ENCODE results near the gene RHOB.
"Not testable (repeated sequence)": the region's sequence is repeated elsewhere in the genome, so short reads cannot be mapped to it uniquely, and the experiment has no call there.

The RHOB gene

GRCh38 chr2:20446917-20447436 lies at the start of gene RHOB:
RHOB (plus strand) TSS chr2:20447074; CDS start chr2:20447466, 392 bp downstream.
- DNase-seq (ENCODE audit: low read depth) = peak; percentile 97

DNA sequence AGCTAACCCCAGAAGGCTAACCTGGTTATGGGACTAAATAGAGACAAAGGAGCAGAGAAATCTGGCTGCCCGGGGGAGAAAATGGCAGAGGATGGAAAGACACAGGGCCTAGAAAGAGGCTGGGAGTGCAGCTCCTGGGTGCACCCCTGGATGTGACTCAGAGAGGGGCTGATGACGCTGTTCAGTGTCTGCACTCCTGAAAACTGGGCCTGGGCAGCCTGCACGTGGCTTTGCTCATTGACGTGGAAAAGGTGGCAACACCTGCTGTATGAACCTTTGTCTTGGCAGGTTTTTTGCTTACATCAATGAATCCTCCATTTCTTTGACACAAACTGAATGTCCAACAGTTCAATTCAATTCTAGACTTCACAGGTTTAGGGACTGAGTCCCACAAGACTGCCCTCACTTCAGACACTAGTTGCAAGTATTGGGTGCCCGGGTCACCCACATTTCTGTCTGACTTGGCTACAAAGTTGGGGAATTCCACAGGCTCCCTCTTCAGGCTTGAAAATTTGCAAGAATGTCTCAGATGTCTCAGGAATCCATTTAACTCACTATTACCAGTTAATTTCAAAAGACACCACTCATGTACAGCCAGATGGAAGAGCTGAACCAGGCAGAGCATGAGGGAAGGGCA lies 48.9 kb upstream of the RHOB start:
- DNase-seq (ENCODE audit: low read depth) = no peak

DNA sequence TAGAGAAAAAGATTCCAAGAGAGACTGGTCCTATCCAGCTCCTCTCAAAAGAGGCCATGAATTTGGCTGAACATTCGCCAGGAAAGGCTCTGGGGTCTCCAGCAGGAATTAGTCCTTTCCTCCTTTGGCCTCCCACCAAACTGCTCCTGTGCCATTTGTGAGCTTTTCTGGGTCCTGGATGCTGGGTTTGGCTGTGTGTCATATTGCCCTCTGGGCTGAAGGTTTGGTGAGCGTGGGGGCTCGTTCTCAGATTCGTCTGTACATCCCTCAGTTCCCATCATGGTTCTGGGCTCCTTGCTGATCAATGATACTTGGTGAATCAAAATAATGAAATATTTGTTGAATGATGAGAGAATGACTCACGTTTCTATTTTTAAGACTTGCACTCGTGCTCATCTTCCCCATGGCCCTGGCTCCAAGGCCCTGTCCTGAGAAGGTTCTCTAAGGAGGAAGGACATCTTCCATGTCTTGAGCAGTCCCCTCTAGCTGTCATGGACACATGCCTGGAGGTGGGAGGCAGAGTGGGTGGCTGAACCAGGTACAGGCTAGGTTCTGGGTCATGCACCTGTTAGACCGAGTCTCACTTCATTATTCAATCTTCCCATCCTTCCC lies 47.8 kb upstream of the RHOB start:
- no peak for DNase-seq (ENCODE audit: low read depth)

- no peak for DNase-seq (ENCODE audit: low read depth)
Measured at GRCh38 chr2:20400306-20400705, 46.6 kb upstream of the RHOB start.

DNA sequence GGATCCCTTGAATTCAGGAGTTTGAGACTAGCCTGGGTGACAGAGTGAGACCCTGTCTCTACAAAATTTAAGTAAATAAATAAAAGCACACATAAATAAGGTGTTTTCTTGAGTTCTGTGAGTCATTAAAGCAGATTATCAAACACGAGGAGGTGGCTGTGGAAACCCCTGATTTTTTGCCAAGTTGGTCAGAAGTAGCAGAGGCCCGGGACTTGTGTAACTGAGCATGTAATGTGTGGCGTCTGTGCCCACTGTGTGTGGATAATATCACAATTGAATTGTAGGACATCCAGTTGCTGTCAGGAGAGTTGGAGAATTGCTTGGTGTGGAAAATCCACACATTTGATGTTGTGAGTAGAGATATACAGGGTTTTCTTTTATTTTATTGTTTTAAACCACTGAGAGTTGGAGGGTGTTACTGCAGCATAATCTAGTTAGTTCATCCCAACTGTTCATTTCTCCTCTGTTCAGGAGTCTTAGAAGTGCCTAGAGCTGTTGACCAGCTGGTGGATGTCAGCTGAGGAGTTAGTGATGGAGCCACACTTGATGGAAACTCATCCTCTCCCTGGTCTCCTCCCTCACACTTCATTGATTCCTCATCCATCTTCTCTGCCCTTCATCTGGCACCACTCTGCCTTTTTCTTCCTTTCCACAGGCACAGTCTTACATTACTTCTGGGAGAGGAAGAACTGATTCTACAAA lies 45.9 kb upstream of the RHOB start:
- DNase-seq (ENCODE audit: low read depth) = no peak

- no peak for DNase-seq (ENCODE audit: low read depth)
Measured at GRCh38 chr2:20401489-20401835, 45.4 kb upstream of the RHOB start.

GRCh38 chr2:20403774-20404312 lies 43.0 kb upstream of the RHOB start:
- no peak for DNase-seq (ENCODE audit: low read depth)

- DNase-seq (ENCODE audit: low read depth) = no peak
Measured at GRCh38 chr2:20404950-20405349, 41.9 kb upstream of the RHOB start.

DNA sequence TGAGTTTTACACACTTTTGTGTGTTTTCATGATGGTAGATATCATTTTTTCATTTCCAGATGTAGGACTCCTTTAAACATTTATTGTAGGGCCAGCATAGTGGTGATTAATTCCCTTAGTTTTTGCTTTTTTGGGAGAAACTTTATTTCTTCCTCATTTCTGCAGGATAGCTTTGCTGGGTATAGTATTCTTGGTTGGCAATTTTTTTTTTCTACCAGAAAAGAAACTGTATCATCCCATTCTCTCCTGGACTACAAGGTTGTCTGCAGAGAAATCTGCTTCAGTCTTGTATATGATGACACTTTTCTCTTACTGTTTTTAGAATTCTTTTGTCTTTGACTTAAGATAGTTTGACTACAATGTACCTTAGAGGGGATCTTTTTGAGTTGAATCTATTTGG lies 37.8 kb upstream of the RHOB start:
- DNase-seq (ENCODE audit: low read depth) = no peak

- DNase-seq (ENCODE audit: low read depth) = no peak
Measured at GRCh38 chr2:20410556-20411277, 36.2 kb upstream of the RHOB start.

DNA sequence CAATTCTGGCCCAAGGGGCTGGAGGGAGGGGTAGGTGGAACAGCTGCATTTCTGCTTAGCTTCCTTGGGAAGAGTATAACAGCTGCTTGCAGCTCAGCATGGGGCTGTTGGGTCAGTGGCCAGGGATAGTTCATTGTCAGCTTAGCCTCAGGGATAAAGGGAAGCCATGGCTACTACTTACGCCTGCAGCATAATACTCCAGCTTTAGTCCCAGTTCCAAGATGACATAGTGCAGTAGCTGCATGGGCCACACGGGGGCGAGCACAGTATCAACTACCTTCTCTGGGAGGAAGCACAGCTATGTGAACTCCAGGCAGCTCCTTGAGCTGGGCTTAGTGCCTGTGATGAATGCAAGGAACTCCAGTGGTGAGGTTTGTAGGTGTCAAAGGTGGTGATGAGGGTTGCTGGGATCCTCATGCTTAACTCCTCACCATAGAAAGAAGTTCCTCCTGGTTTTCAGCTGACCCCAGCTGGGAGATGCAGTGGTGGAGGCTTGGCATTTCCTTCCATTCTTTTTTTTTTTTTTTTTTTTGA lies 35.4 kb upstream of the RHOB start:
- DNase-seq (ENCODE audit: low read depth) = peak; percentile 41

- no peak for DNase-seq (ENCODE audit: low read depth)
Measured at GRCh38 chr2:20414806-20415205, 32.1 kb upstream of the RHOB start.

- DNase-seq (ENCODE audit: low read depth) = no peak
Measured at GRCh38 chr2:20415511-20415918, 31.4 kb upstream of the RHOB start.

DNA sequence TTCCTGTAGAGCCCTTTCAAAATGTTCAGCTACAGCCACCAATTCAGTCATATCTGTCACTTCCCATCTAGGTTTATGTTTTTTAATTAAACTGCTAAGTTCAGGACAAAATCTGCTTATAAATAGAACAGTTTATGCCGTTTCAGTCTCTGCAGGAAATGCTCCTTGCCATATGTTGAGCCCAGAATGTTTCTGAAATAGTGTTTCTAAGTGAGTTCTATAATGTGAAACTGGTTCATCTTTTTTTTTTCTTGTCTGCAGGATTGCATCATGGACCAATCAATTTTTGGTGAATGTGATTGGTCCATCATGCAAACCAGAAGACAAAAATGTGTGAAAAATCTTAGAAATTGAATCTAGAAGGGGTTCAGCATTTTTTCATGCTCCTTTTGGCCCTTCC lies 30.2 kb upstream of the RHOB start:
- DNase-seq (ENCODE audit: low read depth) = no peak

DNA sequence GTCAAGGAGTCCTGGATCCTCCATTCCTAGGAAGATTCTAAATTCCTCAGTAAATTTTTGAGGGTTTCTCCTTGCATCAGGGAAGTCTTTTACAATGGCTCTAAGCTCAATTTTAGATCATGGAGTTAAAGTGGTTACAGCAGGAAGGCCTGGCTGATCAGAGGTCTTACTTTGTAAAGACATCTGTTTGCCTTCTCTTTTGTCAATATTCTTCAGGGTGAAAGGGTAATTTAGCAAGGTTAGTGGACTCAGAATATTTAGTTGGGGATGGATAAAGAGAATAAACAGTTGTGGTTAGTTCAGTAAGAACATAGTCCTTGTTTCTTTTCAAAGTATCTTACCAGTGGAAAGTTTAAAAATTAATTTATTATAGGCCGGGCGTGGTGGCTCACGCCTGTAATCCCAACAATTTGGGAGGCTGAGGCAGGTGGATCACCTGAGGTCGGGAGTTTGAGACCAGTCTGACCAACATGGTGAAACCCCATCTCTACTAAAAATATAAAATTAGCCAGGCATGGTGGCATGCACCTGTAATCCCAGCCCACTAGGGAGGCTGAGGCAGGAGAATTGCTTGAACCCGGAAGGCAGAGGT lies 29.5 kb upstream of the RHOB start:
- DNase-seq (ENCODE audit: low read depth) = not testable (repeated sequence)

DNA sequence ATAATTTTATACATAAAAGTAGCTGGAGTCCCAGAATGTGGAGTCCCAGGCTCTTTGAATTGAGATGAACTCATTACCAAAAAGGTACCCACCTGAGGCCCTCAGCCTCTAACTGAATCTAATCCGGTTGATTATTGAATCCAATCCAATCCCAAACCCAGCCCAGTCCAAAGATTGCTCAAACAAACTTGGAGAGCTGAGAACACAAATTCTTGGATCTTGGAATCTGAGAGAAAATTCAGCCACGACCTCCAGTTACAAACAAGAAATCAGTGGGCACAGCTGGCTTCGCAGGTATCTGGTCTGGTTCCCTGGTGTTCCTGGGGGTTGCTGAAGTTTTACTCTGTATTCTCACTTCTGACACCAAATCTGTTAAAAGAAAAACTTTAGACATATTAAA lies 28.4 kb upstream of the RHOB start:
- no peak for DNase-seq (ENCODE audit: low read depth)

DNA sequence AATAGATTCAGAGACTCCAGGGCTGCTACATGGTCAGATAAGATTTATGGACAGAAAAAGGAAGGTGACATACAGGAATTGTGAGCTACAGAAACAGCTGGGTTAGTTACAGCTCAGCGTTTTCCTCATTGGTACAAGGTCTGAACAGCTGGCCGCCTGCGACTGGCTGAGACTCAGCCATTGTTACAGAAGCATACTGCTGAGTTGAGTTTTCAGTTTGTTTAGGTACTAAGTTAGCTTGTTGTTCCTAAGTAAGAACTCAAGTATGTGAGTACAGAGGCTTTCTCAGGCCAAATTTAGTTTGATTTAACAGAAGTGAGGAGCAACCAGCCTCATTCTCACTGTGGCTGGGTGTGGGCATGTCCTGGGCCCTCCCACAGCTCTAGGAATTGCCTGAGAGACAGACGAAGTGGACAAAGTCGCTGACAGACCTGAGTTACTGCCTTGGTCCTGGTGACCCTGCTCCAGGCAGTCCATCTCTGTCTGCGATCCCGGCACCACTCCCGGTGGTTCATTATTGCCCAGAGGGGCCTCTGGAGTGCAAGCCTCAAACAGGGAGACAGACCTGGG lies 27.8 kb upstream of the RHOB start:
- DNase-seq (ENCODE audit: low read depth) = no peak

GRCh38 chr2:20419752-20420151 lies 27.1 kb upstream of the RHOB start:
- no peak for DNase-seq (ENCODE audit: low read depth)

- DNase-seq (ENCODE audit: low read depth) = no peak
Measured at GRCh38 chr2:20421336-20421987, 25.4 kb upstream of the RHOB start.

- DNase-seq (ENCODE audit: low read depth) = peak; percentile 81
Measured at GRCh38 chr2:20421988-20422370, 24.9 kb upstream of the RHOB start.
